Gastroesophageal sphincter (tissue), 3 donors: ENCODE measurements around the gene PIAS1.

Experiments used
- EP300 ChIP-seq: sonication (generic); formaldehyde crosslinking; IDR thresholded peaks from one replicate; pipeline ENCODE4 v1.6.1; 2017; ENCODE audit warnings: antibody characterized with exemption, mild to moderate bottlenecking
- POLR2A ChIP-seq, 2 donors: fragments of 450-650 bp; IDR thresholded peaks; one replicate each; pipeline ENCODE4 v1.6.1; 2017; ENCODE audit warnings: antibody characterized with exemption in 2 of 2, mild to moderate bottlenecking in 2 of 2, moderate library complexity in 1 of 2
- POLR2AphosphoS5 ChIP-seq: sonication (generic); formaldehyde crosslinking; IDR thresholded peaks from one replicate; pipeline ENCODE4 v1.6.1; 2017; ENCODE audit warnings: antibody characterized with exemption
- TF ChIP-seq, protein P1 (sequence below), 4 experiments: fragments of 200-600 bp in 2 of 4; fragments of 450-650 bp in 2 of 4; sonication (generic) in 1 of 4; IDR thresholded peaks; one replicate each; pipeline ENCODE4 v1.5.1; 2017 to 2019; ENCODE audit warnings: antibody characterized with exemption in 4 of 4, mild to moderate bottlenecking in 2 of 4, moderate library complexity in 2 of 4

DNA sequence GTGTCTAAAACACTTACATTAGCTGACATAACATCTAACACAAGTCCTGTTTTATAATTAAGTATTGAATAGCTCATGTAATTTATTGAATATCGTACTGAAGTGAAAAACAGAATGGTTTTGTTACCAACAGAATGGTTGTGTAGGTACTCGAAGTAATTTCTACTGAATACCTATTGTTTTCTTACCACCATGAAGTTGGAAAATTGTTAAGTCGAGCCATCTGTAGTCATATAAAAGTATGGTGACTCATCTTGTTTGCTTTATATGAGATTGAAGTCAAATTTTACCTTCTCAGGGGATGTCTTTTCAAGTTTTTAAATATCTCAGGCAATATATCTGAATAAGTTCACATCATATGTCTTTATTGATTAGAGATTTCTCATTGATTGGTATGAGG is 37.6 kb downstream of the PIAS1 start:
- TF ChIP-seq, protein P1, sequence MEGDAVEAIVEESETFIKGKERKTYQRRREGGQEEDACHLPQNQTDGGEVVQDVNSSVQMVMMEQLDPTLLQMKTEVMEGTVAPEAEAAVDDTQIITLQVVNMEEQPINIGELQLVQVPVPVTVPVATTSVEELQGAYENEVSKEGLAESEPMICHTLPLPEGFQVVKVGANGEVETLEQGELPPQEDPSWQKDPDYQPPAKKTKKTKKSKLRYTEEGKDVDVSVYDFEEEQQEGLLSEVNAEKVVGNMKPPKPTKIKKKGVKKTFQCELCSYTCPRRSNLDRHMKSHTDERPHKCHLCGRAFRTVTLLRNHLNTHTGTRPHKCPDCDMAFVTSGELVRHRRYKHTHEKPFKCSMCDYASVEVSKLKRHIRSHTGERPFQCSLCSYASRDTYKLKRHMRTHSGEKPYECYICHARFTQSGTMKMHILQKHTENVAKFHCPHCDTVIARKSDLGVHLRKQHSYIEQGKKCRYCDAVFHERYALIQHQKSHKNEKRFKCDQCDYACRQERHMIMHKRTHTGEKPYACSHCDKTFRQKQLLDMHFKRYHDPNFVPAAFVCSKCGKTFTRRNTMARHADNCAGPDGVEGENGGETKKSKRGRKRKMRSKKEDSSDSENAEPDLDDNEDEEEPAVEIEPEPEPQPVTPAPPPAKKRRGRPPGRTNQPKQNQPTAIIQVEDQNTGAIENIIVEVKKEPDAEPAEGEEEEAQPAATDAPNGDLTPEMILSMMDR (IDR thresholded peaks at IDR 0.05): no peak
- TF ChIP-seq POLR2A (IDR thresholded peaks at IDR 0.05): no peak
- TF ChIP-seq EP300: no peak
- no peak for TF ChIP-seq POLR2AphosphoS5
